Measurements from ENCODE around the gene XPO5. TPM values are rescaled to one million over a fixed set of nuclear protein-coding genes. Genes with fewer than 3 reads are reported as not detected.

Gene XPO5
- total and polyA plus RNA-seq, 2 experiments from 2014 or later, result 28.5 to 95.2 TPM

DNA sequence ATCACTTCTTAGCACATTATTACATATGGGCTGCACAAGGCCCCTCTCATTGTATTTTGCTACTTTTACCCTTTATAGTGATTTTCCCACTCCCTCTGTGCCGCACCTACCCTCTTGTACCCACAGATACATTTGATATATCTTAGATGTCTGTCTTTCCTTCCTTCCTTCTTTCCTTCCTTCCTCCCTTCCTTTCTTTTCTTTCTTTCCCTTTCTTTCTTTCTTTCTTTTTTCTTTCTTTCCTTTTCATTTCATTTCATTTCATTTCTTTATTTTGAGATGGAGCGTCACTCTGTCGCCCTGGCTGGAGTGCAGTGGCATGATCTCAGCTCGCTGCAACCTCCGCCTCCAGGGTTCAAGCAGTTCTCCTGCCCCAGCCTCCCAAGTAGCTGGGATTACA, 12.4 kb upstream of the XPO5 start:
- no peaks in the 10 kb centered on the region for H3K4me1 Mint-ChIP-seq
- Histone ChIP-seq H3K27me3 (ENCODE audit: insufficient read depth) (no peaks in the 10 kb centered on the region), H3K4me3 (no peak overlapping the region), H2AFZ (no peak overlapping the region), H3K27ac (ENCODE audit: low read depth) (no peak overlapping the region), H3K4me1 (ENCODE audit: insufficient read depth) (no peaks in the 10 kb centered on the region), H3K79me2 (replicated peaks; ENCODE audit: insufficient read depth) (no peaks in the 10 kb centered on the region), H3F3A (replicated peaks; ENCODE audit: low read depth) (no peaks in the 10 kb centered on the region), H3K9me2 (ENCODE audit: insufficient read depth) (no peaks in the 10 kb centered on the region), H3K4me2 (no peak overlapping the region), H4K20me1 (replicated peaks; ENCODE audit: insufficient read depth) (no peaks in the 10 kb centered on the region), H3K36me3 (ENCODE audit: insufficient read depth) (peaks cover 18% of the 10 kb centered on the region; the same call in 1 of the 2 replicates)
- no peak for DNase-seq (ENCODE audit: low spot score)
- TF ChIP-seq ZNF114 (CRISPR knock-in tag; IDR thresholded peaks at IDR 0.05) (no peak), STAT1 (IDR thresholded peaks at IDR 0.05; ENCODE audit: unreplicated experiment) (no peak), ZNF331 (CRISPR knock-in tag; IDR thresholded peaks at IDR 0.05; ENCODE audit: low read depth) (no peak), EZH2 (IDR thresholded peaks at IDR 0.05; ENCODE audit: low read depth, unreplicated experiment) (no peak), POLR2AphosphoS5 (IDR thresholded peaks at IDR 0.05; ENCODE audit: low read depth) (no peak), EZH2phosphoT487 (IDR thresholded peaks at IDR 0.05; ENCODE audit: unreplicated experiment) (no peak), JUNB (IDR thresholded peaks at IDR 0.05; ENCODE audit: unreplicated experiment) (no peak), NANOG (IDR thresholded peaks at IDR 0.05; ENCODE audit: borderline replicate concordance) (no peak), CREB1 (CRISPR knock-in tag; IDR thresholded peaks at IDR 0.05; ENCODE audit: low read depth) (no peak)
- TF ChIP-seq, protein P1, sequence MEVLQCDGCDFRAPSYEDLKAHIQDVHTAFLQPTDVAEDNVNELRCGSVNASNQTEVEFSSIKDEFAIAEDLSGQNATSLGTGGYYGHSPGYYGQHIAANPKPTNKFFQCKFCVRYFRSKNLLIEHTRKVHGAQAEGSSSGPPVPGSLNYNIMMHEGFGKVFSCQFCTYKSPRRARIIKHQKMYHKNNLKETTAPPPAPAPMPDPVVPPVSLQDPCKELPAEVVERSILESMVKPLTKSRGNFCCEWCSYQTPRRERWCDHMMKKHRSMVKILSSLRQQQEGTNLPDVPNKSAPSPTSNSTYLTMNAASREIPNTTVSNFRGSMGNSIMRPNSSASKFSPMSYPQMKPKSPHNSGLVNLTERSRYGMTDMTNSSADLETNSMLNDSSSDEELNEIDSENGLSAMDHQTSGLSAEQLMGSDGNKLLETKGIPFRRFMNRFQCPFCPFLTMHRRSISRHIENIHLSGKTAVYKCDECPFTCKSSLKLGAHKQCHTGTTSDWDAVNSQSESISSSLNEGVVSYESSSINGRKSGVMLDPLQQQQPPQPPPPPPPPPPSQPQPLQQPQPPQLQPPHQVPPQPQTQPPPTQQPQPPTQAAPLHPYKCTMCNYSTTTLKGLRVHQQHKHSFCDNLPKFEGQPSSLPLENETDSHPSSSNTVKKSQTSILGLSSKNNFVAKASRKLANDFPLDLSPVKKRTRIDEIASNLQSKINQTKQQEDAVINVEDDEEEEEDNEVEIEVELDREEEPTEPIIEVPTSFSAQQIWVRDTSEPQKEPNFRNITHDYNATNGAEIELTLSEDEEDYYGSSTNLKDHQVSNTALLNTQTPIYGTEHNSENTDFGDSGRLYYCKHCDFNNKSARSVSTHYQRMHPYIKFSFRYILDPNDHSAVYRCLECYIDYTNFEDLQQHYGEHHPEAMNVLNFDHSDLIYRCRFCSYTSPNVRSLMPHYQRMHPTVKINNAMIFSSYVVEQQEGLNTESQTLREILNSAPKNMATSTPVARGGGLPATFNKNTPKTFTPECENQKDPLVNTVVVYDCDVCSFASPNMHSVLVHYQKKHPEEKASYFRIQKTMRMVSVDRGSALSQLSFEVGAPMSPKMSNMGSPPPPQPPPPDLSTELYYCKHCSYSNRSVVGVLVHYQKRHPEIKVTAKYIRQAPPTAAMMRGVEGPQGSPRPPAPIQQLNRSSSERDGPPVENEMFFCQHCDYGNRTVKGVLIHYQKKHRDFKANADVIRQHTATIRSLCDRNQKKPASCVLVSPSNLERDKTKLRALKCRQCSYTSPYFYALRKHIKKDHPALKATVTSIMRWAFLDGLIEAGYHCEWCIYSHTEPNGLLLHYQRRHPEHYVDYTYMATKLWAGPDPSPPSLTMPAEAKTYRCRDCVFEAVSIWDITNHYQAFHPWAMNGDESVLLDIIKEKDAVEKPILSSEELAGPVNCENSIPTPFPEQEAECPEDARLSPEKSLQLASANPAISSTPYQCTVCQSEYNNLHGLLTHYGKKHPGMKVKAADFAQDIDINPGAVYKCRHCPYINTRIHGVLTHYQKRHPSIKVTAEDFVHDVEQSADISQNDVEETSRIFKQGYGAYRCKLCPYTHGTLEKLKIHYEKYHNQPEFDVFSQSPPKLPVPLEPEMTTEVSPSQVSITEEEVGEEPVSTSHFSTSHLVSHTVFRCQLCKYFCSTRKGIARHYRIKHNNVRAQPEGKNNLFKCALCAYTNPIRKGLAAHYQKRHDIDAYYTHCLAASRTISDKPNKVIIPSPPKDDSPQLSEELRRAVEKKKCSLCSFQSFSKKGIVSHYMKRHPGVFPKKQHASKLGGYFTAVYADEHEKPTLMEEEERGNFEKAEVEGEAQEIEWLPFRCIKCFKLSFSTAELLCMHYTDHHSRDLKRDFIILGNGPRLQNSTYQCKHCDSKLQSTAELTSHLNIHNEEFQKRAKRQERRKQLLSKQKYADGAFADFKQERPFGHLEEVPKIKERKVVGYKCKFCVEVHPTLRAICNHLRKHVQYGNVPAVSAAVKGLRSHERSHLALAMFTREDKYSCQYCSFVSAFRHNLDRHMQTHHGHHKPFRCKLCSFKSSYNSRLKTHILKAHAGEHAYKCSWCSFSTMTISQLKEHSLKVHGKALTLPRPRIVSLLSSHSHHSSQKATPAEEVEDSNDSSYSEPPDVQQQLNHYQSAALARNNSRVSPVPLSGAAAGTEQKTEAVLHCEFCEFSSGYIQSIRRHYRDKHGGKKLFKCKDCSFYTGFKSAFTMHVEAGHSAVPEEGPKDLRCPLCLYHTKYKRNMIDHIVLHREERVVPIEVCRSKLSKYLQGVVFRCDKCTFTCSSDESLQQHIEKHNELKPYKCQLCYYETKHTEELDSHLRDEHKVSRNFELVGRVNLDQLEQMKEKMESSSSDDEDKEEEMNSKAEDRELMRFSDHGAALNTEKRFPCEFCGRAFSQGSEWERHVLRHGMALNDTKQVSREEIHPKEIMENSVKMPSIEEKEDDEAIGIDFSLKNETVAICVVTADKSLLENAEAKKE (CRISPR knock-in tag; IDR thresholded peaks at IDR 0.05), result no peak
- TF ChIP-seq, protein P2, sequence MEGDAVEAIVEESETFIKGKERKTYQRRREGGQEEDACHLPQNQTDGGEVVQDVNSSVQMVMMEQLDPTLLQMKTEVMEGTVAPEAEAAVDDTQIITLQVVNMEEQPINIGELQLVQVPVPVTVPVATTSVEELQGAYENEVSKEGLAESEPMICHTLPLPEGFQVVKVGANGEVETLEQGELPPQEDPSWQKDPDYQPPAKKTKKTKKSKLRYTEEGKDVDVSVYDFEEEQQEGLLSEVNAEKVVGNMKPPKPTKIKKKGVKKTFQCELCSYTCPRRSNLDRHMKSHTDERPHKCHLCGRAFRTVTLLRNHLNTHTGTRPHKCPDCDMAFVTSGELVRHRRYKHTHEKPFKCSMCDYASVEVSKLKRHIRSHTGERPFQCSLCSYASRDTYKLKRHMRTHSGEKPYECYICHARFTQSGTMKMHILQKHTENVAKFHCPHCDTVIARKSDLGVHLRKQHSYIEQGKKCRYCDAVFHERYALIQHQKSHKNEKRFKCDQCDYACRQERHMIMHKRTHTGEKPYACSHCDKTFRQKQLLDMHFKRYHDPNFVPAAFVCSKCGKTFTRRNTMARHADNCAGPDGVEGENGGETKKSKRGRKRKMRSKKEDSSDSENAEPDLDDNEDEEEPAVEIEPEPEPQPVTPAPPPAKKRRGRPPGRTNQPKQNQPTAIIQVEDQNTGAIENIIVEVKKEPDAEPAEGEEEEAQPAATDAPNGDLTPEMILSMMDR (conservative IDR thresholded peaks at IDR 0.05; ENCODE audit: low read depth in 2 of 2), result no peak
- TF ChIP-seq, protein P3, sequence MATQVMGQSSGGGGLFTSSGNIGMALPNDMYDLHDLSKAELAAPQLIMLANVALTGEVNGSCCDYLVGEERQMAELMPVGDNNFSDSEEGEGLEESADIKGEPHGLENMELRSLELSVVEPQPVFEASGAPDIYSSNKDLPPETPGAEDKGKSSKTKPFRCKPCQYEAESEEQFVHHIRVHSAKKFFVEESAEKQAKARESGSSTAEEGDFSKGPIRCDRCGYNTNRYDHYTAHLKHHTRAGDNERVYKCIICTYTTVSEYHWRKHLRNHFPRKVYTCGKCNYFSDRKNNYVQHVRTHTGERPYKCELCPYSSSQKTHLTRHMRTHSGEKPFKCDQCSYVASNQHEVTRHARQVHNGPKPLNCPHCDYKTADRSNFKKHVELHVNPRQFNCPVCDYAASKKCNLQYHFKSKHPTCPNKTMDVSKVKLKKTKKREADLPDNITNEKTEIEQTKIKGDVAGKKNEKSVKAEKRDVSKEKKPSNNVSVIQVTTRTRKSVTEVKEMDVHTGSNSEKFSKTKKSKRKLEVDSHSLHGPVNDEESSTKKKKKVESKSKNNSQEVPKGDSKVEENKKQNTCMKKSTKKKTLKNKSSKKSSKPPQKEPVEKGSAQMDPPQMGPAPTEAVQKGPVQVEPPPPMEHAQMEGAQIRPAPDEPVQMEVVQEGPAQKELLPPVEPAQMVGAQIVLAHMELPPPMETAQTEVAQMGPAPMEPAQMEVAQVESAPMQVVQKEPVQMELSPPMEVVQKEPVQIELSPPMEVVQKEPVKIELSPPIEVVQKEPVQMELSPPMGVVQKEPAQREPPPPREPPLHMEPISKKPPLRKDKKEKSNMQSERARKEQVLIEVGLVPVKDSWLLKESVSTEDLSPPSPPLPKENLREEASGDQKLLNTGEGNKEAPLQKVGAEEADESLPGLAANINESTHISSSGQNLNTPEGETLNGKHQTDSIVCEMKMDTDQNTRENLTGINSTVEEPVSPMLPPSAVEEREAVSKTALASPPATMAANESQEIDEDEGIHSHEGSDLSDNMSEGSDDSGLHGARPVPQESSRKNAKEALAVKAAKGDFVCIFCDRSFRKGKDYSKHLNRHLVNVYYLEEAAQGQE (IDR thresholded peaks at IDR 0.05; ENCODE audit: unreplicated experiment), result no peak
- TF ChIP-seq, protein P4, sequence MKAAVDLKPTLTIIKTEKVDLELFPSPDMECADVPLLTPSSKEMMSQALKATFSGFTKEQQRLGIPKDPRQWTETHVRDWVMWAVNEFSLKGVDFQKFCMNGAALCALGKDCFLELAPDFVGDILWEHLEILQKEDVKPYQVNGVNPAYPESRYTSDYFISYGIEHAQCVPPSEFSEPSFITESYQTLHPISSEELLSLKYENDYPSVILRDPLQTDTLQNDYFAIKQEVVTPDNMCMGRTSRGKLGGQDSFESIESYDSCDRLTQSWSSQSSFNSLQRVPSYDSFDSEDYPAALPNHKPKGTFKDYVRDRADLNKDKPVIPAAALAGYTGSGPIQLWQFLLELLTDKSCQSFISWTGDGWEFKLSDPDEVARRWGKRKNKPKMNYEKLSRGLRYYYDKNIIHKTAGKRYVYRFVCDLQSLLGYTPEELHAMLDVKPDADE (IDR thresholded peaks at IDR 0.05), result no peak
- no peaks in the 10 kb centered on the region for H3K27me3 Mint-ChIP-seq (ENCODE audit: insufficient read depth, low read depth, poor library complexity)
- no peak for ATAC-seq
- no peak overlapping the region for H3K27ac Mint-ChIP-seq
- H3K9me3 Mint-ChIP-seq, result no peaks in the 10 kb centered on the region
- peaks cover 47% of the 10 kb centered on the region for H3K36me3 Mint-ChIP-seq (ENCODE audit: low read depth)
- no peak overlapping the region for H3K4me3 Mint-ChIP-seq
